ENCODE measurements around the gene EFNA2.

- no peak for TF ChIP-seq CTCF (optimal IDR thresholded peaks at IDR 0.05 in 1 of 3, IDR thresholded peaks at IDR 0.05 in 1 of 3, conservative IDR thresholded peaks at IDR 0.05 in 1 of 3; ENCODE audit: extremely low read depth in 1 of 3, insufficient read depth in 2 of 3, low read length in 3 of 3)
- no peak for TF ChIP-seq EZH2 (IDR thresholded peaks at IDR 0.05; ENCODE audit: low read length)
These were observed 26.9 kb upstream of the EFNA2 start for GRCh38 chr19:1258707-1259205.
